GM15510 (cell line): ENCODE measurements around the gene MSMP.

Experiments used
- POLR2A ChIP-seq: IDR thresholded peaks from 3 replicates; pipeline ENCODE4 v1.6.1; 2011; ENCODE audit warnings: borderline replicate concordance; ENCODE audit not compliant: insufficient read length; ENCODE audit errors: extremely low read depth

Gene MSMP

GRCh38 chr9:35756275-35757225, 2.5 kb upstream of the MSMP start:
- peak; percentile 44 for TF ChIP-seq POLR2A

DNA sequence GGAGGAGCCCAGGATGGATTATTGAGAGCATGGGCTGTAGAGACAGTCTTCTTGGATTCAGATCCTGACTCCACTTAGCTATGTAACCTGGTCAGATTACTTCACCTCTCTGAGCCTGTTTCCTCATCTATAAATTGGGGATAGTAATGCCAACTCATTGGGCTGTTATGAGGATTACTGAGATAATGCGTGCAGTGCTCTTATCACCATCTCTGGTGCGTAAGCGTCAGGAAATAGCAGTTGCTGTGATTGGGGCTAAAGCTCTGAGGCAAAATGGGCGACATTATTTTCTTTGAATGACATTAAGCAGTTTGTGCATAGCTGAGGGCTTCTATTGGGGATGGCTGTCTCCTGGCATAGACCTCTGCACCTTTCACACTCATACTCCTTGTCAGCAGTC, 995 bp upstream of the MSMP start:
- no peak for TF ChIP-seq POLR2A

DNA sequence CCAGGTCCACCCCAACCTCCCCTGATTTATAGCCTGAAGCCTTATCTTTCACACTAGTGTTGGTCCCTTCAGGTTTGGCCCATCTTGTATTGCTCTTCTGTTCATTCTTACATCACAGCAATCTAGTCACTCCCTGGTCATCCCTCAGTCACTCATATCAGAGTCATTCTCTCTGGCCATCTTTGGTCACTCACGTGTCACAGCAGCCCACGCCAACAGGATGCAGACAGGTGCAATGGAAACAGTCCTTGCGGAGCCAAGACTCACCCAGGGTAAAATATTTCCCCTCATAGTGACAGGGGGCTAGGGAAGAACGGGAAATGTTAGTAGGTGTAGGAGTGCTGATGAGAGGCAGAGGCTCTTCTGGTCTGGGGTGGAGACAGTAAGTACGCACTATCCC, 610 bp downstream of the MSMP start:
- no peak for TF ChIP-seq POLR2A

- no peak for TF ChIP-seq POLR2A
Measured at GRCh38 chr9:35750256-35750531, 3.9 kb downstream of the MSMP start.

GRCh38 chr9:35749515-35750255, 4.4 kb downstream of the MSMP start:
- TF ChIP-seq POLR2A = no peak

DNA sequence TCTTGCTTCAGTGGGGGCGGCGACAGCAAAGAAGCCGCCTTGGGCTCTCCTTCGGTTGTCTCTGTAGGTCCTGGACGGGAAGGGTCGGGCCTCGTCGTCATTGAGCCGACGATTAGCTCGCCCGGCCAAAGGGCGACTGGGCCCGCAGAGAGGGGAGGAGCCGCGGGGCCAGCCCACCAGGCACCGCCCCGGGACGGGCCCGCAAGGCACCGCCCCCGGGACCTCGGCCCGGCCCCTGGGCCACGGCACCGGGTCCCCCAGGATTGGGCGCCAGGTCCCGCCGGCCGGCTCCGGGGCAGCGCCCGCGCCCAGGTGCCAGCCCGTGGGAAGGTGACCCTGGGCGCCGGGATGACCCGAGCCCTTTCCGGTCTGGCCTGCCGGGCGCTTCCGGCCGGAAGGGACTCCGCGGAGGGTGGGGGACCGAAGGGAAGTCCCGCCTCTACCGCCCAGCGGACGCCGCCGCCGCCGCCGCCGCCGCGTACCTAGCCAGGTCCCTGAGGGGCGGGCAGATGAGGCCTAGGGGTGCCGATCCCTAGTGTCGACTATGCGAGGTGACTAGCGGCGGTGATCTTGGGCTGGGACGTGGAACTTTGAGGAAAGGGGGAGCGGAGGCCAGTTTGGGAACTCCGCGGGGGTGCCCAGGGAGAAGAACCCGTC, 5.1 kb downstream of the MSMP start, which contains the start of the genes GBA2 and RGP1:
Gene GBA2, minus strand, starts transcription at position 371 of the 657 bp plus-strand sequence. CDS start 524 bp downstream, outside the sequence.
Gene RGP1, plus strand, starts transcription at position 430 of the 657 bp plus-strand sequence. CDS start 469 bp downstream, outside the sequence.
- peak; percentile 75 for TF ChIP-seq POLR2A

DNA sequence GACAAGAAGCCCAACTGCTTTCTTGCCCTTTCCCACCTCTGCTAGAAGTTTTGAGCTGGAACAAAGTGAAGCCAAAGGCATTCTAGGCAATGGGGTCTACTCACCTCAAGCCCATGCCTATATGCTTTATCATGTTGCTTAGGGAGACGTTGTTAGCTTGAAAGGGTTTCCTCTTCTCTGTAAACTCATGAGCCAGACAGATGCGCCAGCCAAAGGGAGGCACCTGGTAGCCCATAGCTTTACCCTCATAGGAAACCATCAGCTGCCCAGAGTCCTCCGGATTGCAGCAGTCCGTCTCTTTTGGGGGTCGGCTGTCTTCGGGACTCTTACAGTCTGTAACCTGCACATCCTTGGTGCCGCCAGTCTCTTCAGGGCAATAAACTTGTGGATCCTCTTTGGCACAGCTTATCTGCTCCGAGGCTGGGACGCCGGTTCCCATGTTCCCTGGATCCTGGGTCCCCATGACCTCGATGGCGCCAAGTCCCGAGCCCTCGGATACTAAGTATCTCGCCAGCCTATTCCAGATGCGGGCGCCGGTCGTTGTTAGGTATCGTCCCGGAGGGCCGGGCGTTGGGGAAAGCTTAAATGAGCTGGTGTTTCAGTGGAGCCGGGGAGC, 5.7 kb downstream of the MSMP start:
- no peak for TF ChIP-seq POLR2A

DNA sequence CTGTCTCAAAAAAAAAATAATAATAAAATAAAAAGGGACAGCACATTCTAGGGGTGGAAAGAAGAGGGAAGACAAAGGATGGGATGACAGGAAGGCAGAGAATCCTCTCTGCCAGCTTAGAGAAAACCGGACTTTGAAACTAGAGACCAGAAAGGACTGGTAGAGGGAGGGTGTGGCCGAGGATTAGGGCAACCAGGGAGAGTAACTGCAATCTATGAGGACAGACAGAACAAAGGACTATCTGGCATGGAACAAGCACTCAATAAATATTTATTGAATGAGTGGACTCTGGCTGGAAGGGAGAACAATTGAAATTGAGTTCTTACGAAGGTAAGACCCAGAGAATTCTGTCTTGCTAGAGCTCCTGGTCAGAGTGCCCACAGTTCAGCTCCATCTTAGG, 7.5 kb downstream of the MSMP start:
- TF ChIP-seq POLR2A = no peak

GRCh38 chr9:35745569-35745968, 8.5 kb downstream of the MSMP start:
- no peak for TF ChIP-seq POLR2A

GRCh38 chr9:35743880-35744518, 10.1 kb downstream of the MSMP start:
- TF ChIP-seq POLR2A = no peak

- no peak for TF ChIP-seq POLR2A
Measured at GRCh38 chr9:35743452-35743851, 10.6 kb downstream of the MSMP start.

DNA sequence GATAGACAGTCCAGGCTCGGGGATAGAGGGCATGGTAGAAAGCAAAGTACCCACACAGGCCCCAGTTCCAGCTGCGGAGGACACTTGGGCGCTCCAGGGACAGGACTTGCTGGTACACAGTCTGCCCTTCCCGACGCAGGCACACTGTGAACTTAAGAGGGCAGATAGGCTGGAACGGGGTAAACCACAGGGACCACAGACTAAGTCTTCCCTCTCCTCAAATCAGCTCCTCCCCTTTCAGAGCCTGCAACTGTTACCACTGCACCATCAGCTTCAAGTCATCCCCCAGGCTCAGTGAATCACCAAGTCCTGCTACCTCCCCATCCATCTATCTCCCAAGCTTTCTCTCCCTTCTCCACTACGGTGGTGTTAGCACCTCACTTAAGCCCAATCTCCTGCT, 12.3 kb downstream of the MSMP start:
- no peak for TF ChIP-seq POLR2A

- TF ChIP-seq POLR2A = no peak
Measured at GRCh38 chr9:35740243-35740642, 13.8 kb downstream of the MSMP start.

DNA sequence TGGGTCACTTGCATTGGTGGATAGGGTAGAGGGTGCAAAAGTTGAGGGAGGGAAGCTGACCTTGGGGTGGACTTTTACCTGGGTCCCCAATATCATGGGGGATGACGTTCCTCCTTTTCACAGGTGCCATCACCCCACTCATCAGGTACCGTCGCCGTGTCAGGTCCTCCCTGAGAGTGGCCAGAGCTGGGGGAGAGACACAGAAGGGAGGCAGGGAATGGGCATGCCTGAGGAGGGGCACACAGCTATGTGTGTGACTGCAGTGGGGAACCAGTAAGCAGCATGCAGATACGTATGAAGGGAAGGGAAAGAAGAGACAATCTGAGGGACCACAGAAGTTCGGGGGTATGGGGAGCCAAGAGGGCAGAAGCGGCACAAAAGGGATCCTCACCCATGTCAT, 15.2 kb downstream of the MSMP start:
- no peak for TF ChIP-seq POLR2A
